OCI-LY7 (cell line): ENCODE measurements around the gene CMTR2.

Experiments used
- EZH2phosphoT487 ChIP-seq: fragments of 200-600 bp; sonication (generic); IDR thresholded peaks from 2 replicates; pipeline ENCODE4 v1.6.1; 2018; ENCODE audit warnings: low read depth, borderline replicate concordance, mild to moderate bottlenecking, mixed run types, antibody characterized with exemption, low read length, moderate library complexity, mixed read lengths
- TF ChIP-seq, protein P1 (sequence below): fragments of 200-600 bp; sonication (generic); conservative IDR thresholded peaks from 2 replicates; pipeline ENCODE4 v1.5.1; 2014; ENCODE audit warnings: mild to moderate bottlenecking, antibody characterized with exemption, low read length, moderate library complexity, mixed read lengths

DNA sequence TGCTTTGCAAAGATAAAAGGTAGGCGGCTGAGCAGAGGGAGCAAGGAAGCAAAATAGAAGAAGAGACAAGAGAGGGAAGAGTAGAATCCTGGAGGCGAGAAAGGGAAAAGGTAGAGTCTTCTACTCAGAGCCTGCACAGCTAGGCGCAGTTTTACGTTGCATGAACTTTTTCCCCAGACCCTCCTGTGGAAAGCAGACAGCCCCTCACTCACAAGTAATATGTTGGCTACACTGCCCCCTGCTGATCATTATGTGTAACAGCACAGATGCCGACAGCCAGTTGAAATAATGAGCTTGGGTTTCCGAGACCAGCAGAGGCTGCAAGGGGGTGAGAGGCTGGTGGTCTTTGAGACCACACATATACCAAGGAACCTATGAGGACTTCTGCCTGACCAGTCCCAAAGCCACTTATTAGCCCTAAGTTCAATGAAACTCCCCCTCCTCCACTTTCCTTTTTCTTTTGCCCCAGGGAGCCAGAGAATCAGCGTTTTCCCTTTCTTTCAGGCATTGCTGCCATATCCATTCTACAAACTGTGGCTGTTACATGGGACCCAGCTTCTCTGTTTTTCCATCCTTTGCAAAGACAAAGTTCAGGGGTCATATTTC lies 22.5 kb upstream of the CMTR2 start:
- TF ChIP-seq, protein P1, sequence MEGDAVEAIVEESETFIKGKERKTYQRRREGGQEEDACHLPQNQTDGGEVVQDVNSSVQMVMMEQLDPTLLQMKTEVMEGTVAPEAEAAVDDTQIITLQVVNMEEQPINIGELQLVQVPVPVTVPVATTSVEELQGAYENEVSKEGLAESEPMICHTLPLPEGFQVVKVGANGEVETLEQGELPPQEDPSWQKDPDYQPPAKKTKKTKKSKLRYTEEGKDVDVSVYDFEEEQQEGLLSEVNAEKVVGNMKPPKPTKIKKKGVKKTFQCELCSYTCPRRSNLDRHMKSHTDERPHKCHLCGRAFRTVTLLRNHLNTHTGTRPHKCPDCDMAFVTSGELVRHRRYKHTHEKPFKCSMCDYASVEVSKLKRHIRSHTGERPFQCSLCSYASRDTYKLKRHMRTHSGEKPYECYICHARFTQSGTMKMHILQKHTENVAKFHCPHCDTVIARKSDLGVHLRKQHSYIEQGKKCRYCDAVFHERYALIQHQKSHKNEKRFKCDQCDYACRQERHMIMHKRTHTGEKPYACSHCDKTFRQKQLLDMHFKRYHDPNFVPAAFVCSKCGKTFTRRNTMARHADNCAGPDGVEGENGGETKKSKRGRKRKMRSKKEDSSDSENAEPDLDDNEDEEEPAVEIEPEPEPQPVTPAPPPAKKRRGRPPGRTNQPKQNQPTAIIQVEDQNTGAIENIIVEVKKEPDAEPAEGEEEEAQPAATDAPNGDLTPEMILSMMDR = peak; percentile 90
- no peak for TF ChIP-seq EZH2phosphoT487
